ENCODE results near the gene ATP2B2. TPM values are rescaled to one million over a fixed set of nuclear protein-coding genes. Genes with fewer than 3 reads are reported as not detected.

The ATP2B2 gene
- total RNA-seq, 2 experiments from 2014 or later, result not detected

DNA sequence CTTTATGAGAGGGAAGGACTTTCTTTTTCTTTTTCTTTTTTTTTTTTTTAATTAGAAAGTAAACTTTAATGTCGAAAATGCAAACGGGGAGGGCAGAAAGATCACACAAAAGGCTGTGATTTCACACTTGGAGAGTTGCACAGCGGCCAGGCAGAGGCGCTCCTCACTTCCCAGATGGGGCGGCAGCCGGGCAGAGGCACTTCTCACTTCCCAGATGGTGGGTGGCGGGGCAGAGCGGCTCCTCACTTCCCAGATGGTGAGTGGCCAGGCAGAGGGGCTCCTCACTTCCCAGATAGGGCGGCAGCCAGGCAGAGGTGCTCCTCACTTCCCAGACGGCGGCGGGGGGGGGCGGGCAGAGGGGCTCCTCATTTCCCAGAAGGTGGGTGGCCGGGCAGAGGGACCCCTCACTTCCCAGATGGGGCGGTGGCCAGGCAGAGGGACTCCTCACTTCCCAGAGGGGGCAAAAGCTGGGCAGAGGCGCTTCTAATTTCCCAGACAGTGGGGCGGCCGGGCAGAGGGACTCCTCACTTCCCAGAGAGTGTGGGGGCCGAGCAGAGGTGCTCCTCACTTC is 88.6 kb downstream of the ATP2B2 start:
- POLR2A ChIA-PET, result no interaction called here
- H3K27me3 Mint-ChIP-seq (ENCODE audit: low read depth), result peaks cover 6% of the 10 kb centered on the region
- ATAC-seq (no peak), DNase-seq (no peak)
- H3K27ac Mint-ChIP-seq, result no peak overlapping the region
- peaks cover 10% of the 10 kb centered on the region for H3K4me1 Mint-ChIP-seq (ENCODE audit: low read depth)
- H3K9me3 Mint-ChIP-seq (ENCODE audit: insufficient read depth), result no peaks in the 10 kb centered on the region
- no peak overlapping the region for H3K4me3 Mint-ChIP-seq
- CTCF ChIA-PET, result interaction anchor here (0.6 to 4.6 kb wide), 3 partner anchors 322 to 1299 kb away, joined by 3 to 21 read pairs (median 3); no protein-coding TSS in a partner anchor
- no peaks in the 10 kb centered on the region for H3K36me3 Mint-ChIP-seq (ENCODE audit: low read depth)

DNA sequence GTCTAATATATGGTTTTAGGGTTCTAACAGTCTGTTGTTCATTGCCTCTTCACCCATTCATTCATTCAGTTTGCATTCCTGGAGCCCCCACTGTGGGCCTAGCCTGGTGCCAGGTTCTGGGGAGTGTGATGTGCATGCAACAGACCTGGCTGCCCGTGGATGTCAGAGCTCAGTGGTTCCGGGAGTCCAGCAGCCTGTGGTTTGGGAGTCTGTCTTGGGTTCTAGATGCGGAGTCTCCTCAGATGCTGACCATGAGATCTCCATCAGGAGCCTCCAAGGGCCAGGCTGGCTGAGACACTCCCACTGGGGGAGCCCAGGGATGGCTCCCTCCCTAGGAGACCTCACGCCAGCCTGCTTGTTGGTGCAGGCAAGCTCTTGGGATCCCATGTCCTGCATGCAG is 92.3 kb downstream of the ATP2B2 start:
- DNase-seq (no peak), ATAC-seq (no peak)
- Mint-ChIP-seq H3K27ac (no peak overlapping the region), H3K4me1 (ENCODE audit: low read depth) (no peaks in the 10 kb centered on the region), H3K36me3 (ENCODE audit: low read depth) (no peaks in the 10 kb centered on the region), H3K4me3 (no peak overlapping the region), H3K9me3 (ENCODE audit: insufficient read depth) (no peaks in the 10 kb centered on the region), H3K27me3 (ENCODE audit: low read depth) (peaks cover 4% of the 10 kb centered on the region)
- ChIA-PET POLR2A (no interaction called here), CTCF (interaction anchor here (1.1 kb wide), 1 partner anchor 102 kb away, joined by 3 read pairs; no protein-coding TSS in a partner anchor)

DNA sequence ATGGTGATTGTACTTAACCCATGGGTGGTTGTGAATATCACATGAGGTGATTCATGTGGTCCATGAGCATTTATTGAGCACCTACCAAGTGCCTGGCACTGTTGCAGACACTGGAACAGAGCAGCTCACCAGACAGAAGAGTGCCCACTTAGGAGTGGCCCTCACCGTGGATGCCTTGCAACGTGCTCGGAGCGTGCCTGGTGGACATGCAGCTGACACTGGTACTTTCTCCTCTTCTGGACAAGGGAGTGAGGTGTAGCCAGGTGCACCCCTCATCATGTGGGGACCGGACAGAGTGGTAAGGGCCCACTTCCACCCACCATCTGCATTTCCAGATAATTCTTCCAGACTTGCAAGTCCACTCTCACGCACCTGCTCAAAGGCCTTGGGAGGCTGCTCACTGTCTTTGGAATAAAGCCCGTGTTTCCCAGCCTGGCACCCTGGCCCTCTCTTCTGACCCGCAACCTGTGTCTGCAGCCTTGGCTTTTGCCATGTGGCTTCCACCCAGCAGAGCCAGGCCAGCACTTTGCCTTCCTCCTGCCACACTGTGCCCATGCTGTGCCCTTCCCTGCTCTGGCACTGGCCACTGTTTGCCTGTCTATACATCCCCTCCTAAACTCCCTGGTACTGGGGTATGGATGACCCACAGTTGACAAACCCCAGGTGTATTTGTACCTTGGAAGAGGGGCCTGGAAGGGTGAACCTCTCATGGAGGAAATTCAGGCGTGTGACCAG is 93.6 kb downstream of the ATP2B2 start:
- CTCF ChIA-PET, result no interaction called here

DNA sequence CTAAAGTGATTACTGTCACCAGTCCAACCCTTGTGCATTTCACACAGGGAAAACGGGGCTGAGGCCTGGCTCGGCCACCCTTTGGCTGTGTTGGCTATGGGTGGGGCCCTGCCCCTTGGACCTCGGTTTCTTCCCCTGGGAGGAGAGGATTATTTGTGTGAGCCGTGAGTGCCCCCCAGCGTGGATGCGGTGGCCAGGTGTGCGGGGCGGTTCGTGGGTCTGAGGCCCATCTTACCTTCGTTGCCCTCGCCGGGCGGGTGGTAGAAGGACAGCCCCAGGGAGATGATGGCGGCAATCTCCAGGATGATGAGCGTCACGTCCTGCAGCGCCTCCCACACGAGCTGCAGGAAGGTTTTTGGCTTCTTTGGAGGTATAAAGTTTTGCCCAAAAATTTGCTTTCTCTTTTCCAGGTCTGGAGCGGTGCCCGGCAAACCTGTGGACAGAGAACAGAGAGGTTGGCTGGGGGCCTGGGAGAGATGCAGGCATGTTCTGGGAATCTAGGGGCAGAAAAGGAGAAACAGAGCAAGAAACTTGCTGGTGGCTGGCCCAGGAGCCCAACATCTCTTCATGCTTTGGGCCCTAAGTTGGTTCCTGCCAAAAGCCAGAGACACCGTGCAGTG is 94.9 kb downstream of the ATP2B2 start:
- H3K36me3 Mint-ChIP-seq (ENCODE audit: low read depth), result no peaks in the 10 kb centered on the region
- POLR2A ChIA-PET, result no interaction called here
- H3K4me1 Mint-ChIP-seq (ENCODE audit: low read depth), result no peaks in the 10 kb centered on the region
- CTCF ChIA-PET, result no interaction called here
- no peaks in the 10 kb centered on the region for H3K9me3 Mint-ChIP-seq (ENCODE audit: insufficient read depth)
- H3K27ac Mint-ChIP-seq, result no peak overlapping the region
- H3K27me3 Mint-ChIP-seq (ENCODE audit: low read depth), result peaks cover 3% of the 10 kb centered on the region
- ATAC-seq (no peak), DNase-seq (no peak)
- H3K4me3 Mint-ChIP-seq, result no peak overlapping the region

More for the DNA sequence above, 93.6 kb downstream of the ATP2B2 start:
- Mint-ChIP-seq H3K27ac (no peak overlapping the region), H3K4me3 (no peak overlapping the region), H3K4me1 (ENCODE audit: low read depth) (no peaks in the 10 kb centered on the region), H3K9me3 (ENCODE audit: insufficient read depth) (no peaks in the 10 kb centered on the region), H3K36me3 (ENCODE audit: low read depth) (no peaks in the 10 kb centered on the region), H3K27me3 (ENCODE audit: low read depth) (peaks cover 3% of the 10 kb centered on the region)
- DNase-seq (no peak), ATAC-seq (no peak)
- POLR2A ChIA-PET, result no interaction called here

DNA sequence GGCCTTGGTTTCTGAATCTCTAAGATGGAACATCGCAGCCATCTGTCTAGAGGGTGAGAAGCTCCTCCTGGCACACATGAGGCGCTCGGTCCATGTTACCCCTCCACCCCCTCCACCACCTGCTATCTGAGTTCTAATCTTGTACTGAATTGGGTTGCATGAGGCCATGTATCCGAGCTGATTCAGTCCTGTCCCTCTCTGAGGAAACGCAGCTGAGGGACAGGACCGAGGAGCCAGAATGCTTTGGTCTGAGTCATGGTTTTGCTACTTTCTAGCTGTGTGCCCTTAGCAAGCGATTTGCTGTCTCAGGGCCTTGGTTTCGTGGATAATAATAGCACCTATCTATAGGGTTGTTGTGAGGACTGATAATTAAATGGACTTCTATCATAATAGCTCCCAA is 96.7 kb downstream of the ATP2B2 start:
- POLR2A ChIA-PET, result interaction anchor here (0.8 kb wide), 1 partner anchor 28 kb away, joined by 3 read pairs; no protein-coding TSS in a partner anchor
- Mint-ChIP-seq H3K27me3 (ENCODE audit: low read depth) (no peaks in the 10 kb centered on the region), H3K4me1 (ENCODE audit: low read depth) (no peaks in the 10 kb centered on the region), H3K4me3 (no peak overlapping the region), H3K27ac (no peak overlapping the region), H3K36me3 (ENCODE audit: low read depth) (no peaks in the 10 kb centered on the region), H3K9me3 (ENCODE audit: insufficient read depth) (no peaks in the 10 kb centered on the region)
- no peak for ATAC-seq
- DNase-seq, result no peak
- CTCF ChIA-PET, result interaction anchor here (0.9 to 2.2 kb wide), 2 partner anchors 65 to 330 kb away, joined by 4 to 8 read pairs; no protein-coding TSS in a partner anchor

DNA sequence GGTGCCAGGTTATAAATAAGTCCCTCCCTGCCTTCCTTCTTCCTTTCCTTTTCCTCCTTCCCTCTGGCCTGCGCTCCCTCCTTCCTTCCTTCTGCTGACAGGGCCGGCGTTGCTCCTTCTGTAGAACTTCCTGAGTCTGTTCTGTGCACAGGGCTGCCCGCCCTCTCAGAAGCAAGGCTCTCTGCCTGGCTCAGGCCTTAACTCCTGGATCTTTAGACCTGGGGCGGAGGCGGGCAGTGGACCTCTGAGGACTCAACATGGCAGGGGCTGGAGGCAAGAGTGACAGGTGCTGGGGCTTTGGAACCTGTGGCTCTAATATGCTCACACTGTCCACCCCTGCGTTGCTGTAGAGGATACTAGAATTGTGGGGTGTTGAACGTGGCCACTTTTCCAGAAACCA is 98.0 kb downstream of the ATP2B2 start:
- ATAC-seq (no peak), DNase-seq (no peak)
- Mint-ChIP-seq H3K9me3 (ENCODE audit: insufficient read depth) (no peaks in the 10 kb centered on the region), H3K4me1 (ENCODE audit: low read depth) (no peaks in the 10 kb centered on the region), H3K36me3 (ENCODE audit: low read depth) (no peaks in the 10 kb centered on the region), H3K4me3 (no peak overlapping the region), H3K27me3 (ENCODE audit: low read depth) (no peaks in the 10 kb centered on the region), H3K27ac (no peak overlapping the region)
- ChIA-PET CTCF (interaction anchor here (2.2 kb wide), 1 partner anchor 331 kb away, joined by 8 read pairs; no protein-coding TSS in a partner anchor), POLR2A (no interaction called here)

DNA sequence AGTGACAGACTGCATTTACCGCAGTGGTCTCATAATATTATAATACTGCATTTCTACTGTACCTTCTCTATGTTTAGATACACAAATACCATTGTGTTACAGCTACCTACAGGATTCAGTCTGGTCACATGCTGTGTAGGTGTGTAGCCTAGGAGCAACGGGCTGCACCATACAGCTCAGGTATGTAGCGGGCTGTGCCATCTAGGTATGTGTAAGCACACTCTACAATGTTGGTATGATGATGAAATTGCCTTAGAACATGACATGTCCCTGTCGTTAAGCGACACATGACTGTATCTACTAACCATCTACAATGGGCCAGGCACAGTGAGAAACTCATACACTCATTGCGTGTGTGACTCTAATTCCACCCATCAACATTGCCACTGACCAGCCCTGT is 99.0 kb downstream of the ATP2B2 start:
- no peaks in the 10 kb centered on the region for H3K9me3 Mint-ChIP-seq (ENCODE audit: insufficient read depth)
- DNase-seq (no peak), ATAC-seq (no peak)
- no peaks in the 10 kb centered on the region for H3K27me3 Mint-ChIP-seq (ENCODE audit: low read depth)
- H3K27ac Mint-ChIP-seq, result no peak overlapping the region
- no peaks in the 10 kb centered on the region for H3K4me1 Mint-ChIP-seq (ENCODE audit: low read depth)
- H3K36me3 Mint-ChIP-seq (ENCODE audit: low read depth), result no peaks in the 10 kb centered on the region
- ChIA-PET POLR2A (no interaction called here), CTCF (no interaction called here)
- no peak overlapping the region for H3K4me3 Mint-ChIP-seq

DNA sequence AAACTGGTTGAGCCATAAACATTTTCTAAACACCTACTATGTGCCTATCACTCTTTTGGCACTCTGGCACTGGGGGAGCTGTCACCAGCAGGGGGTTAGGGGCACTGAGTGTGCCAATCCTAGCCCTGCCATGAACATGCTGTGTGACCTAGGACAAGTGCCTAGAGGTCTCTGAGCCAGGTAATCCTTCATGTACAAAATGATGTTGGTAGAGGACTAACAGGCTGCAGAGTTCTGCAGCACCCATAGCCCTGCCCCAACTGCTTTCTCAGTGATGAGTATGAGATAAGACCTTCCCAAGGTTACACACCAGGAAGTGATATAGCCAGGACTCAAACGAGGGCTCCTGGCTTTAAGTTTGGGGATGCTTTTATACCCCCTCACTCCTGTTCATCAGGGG is 99.6 kb downstream of the ATP2B2 start:
- Mint-ChIP-seq H3K36me3 (ENCODE audit: low read depth) (no peaks in the 10 kb centered on the region), H3K4me3 (no peak overlapping the region), H3K27ac (no peak overlapping the region), H3K4me1 (ENCODE audit: low read depth) (no peaks in the 10 kb centered on the region), H3K9me3 (ENCODE audit: insufficient read depth) (no peaks in the 10 kb centered on the region), H3K27me3 (ENCODE audit: low read depth) (no peaks in the 10 kb centered on the region)
- no peak for ATAC-seq
- ChIA-PET POLR2A (no interaction called here), CTCF (no interaction called here)
- no peak for DNase-seq

DNA sequence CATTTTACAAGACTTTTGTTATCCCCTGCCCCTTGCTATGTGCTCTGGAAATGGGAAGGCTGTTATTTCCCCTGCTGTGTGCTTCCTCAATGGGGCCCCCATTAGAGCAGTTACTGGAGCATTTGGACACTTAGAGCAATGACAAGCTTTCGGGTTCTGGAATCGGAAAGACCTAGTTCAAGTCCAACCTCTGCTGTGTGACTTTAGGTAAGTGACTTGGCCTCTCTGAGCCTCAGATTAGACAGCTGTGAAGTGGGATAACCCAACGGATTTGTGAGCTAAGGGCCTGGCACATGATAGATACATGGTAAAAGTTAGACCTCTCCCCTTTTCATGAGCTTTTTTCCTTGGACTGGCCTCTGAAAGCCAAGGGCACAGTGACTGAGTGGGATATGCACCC is 100.5 kb downstream of the ATP2B2 start:
- H3K36me3 Mint-ChIP-seq (ENCODE audit: low read depth), result no peaks in the 10 kb centered on the region
- H3K27ac Mint-ChIP-seq, result no peak overlapping the region
- no peaks in the 10 kb centered on the region for H3K27me3 Mint-ChIP-seq (ENCODE audit: low read depth)
- CTCF ChIA-PET, result interaction anchor here (1.4 kb wide), 1 partner anchor 13 kb away, joined by 5 read pairs; no protein-coding TSS in a partner anchor
- H3K4me1 Mint-ChIP-seq (ENCODE audit: low read depth), result no peaks in the 10 kb centered on the region
- POLR2A ChIA-PET, result no interaction called here
- ATAC-seq, result no peak
- no peak for DNase-seq
- no peaks in the 10 kb centered on the region for H3K9me3 Mint-ChIP-seq (ENCODE audit: insufficient read depth)
- no peak overlapping the region for H3K4me3 Mint-ChIP-seq

DNA sequence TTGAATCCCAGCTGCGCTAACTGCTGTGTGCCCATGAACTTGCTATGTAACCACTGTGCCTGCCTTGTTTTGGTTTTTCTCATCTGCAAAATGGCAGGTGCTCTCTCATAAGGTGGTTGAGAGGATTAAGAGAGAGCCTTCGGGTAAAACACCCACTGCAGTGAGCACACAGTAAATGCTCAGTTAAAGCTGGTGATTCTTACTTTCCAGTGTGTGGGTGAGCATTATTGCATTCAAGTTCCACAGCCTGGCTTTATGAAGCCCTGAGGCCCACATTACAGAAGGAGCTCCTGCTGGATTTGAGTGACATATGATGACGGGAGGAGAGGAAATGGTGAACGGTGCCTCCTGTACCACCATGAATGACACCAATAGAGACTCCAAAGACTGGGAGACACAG is 101.0 kb downstream of the ATP2B2 start:
- no peak for DNase-seq
- Mint-ChIP-seq H3K4me1 (ENCODE audit: low read depth) (no peaks in the 10 kb centered on the region), H3K9me3 (ENCODE audit: insufficient read depth) (no peaks in the 10 kb centered on the region), H3K27ac (no peak overlapping the region), H3K4me3 (no peak overlapping the region), H3K27me3 (ENCODE audit: low read depth) (peaks cover 2% of the 10 kb centered on the region), H3K36me3 (ENCODE audit: low read depth) (no peaks in the 10 kb centered on the region)
- ChIA-PET CTCF (interaction anchor here (1.4 kb wide), 1 partner anchor 14 kb away, joined by 5 read pairs; no protein-coding TSS in a partner anchor), POLR2A (no interaction called here)
- no peak for ATAC-seq

DNA sequence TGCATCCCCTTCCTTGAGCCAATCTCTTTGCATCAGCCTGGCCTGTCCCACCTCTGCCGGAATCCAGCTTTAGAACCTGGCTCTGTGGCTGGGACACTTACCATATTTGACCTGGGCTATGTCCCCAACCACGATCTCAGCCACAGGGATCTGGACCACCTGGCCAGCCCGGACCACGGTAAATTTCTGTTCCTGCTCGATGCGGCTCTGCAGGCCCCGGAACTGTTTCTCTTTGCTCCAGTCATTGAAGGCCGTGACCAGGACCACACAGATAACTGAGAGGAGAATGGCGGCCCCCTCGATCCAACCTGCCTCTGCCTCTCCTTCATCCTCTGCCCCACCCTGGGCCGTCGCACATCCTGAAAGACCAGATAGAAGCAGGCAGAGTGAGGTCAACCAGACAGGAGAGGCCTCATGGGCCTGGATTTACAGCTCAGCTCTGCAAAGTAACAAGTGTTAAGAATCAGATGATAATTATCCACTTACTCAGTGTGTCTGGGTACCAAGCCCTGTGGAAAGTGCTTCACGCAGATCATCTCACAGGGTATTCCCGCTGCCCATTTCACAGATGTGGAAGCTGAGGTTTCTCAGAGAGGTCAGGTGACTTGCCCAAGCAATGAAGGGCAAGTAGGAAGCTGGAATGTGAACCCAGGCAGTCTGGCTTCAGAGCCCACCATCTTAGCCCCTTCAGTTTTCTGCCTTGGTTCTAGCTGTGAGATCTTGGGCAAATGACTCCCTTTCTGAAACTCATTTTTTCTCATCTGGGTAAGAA is 103.2 kb downstream of the ATP2B2 start:
- Mint-ChIP-seq H3K4me1 (ENCODE audit: low read depth) (no peaks in the 10 kb centered on the region), H3K36me3 (ENCODE audit: low read depth) (no peaks in the 10 kb centered on the region), H3K27me3 (ENCODE audit: low read depth) (peaks cover 6% of the 10 kb centered on the region), H3K9me3 (ENCODE audit: insufficient read depth) (no peaks in the 10 kb centered on the region), H3K27ac (no peak overlapping the region), H3K4me3 (no peak overlapping the region)
- CTCF ChIA-PET, result no interaction called here
- POLR2A ChIA-PET, result no interaction called here
- DNase-seq (no peak), ATAC-seq (no peak)

Measured in activated CD8-positive, alpha-beta T cell treated with anti-CD3 and anti-CD28 coated beads, Interleukin-2, amount 10 ng/mL, durations not matched to agents 7 days and 5 days (primary cell).